Kidney (tissue), 14 donors: ENCODE results near the gene SCAPER. TPM values are rescaled to one million over a fixed set of nuclear protein-coding genes. Genes with fewer than 3 reads are reported as not detected.
A peak's percentile ranks its signal among the peaks of the same experiment; 100 is the strongest.

Experiments used
- DNase-seq, 5 donors: peaks; one replicate each; pipeline ENCODE4 v3.0.0-alpha.2; 2013 to 2020
- FAIRE-seq: peaks from 2 replicates; lab custom pipeline; 2012; peaks lifted over from hg19 to GRCh38; lab: Jason Lieb, UNC
- H3K27ac ChIP-seq, 2 donors: one replicate each; pipeline ENCODE4 v1.7.0; 2013; ENCODE audit warnings: low read depth in 2 of 2, low read length in 2 of 2, inconsistent platforms in 1 of 2
- H3K27me3 ChIP-seq: one replicate; pipeline ENCODE4 v1.7.1; 2013; ENCODE audit warnings: low read length, inconsistent platforms; ENCODE audit not compliant: control insufficient read depth, insufficient read depth
- H3K36me3 ChIP-seq, 3 donors: one replicate each; pipeline versions ENCODE4 v1.7.0 to v1.7.1; 2013; ENCODE audit warnings: low read length in 3 of 3, control low read depth in 1 of 3, inconsistent platforms in 1 of 3; ENCODE audit not compliant: insufficient read depth in 3 of 3, control insufficient read depth in 2 of 3
- H3K4me1 ChIP-seq, 3 donors: one replicate each; pipeline versions ENCODE4 v1.7.0 to v1.7.1; 2013; ENCODE audit warnings: low read length in 3 of 3, inconsistent platforms in 1 of 3, low read depth in 1 of 3; ENCODE audit not compliant: control insufficient read depth in 2 of 3, insufficient read depth in 2 of 3
- H3K4me3 ChIP-seq, 3 donors: one replicate each; pipeline versions ENCODE4 v1.7.0 to v1.8.1; 2013; ENCODE audit warnings: low read length in 3 of 3, control low read depth in 1 of 3, inconsistent platforms in 1 of 3
- H3K9ac ChIP-seq, 3 donors: one replicate each; pipeline versions ENCODE4 v1.7.0 to v1.7.1; 2013; ENCODE audit warnings: low read length in 3 of 3, control low read depth in 1 of 3, inconsistent platforms in 1 of 3
- H3K9me3 ChIP-seq, 3 donors: one replicate each; pipeline versions ENCODE4 v1.7.0 to v1.7.1; 2013; ENCODE audit warnings: low read length in 3 of 3, control low read depth in 1 of 3, inconsistent platforms in 1 of 3; ENCODE audit not compliant: control insufficient read depth in 2 of 3, insufficient read depth in 1 of 3
- CTCF ChIP-seq: IDR thresholded peaks from 3 replicates; pipeline ENCODE4 v1.5.1; 2012; ENCODE audit warnings: mild to moderate bottlenecking, moderate library complexity, borderline replicate concordance; ENCODE audit not compliant: insufficient read depth; ENCODE audit errors: extremely low read depth
- intact Hi-C: fragments of 100-400 bp; cut with DNase I; formaldehyde crosslinking; loops from one replicate; pipeline ENCODE4 v1.11.1; 2022
- polyA plus RNA-seq: library from polyadenylated mRNA; stranded (reverse); fragments of 350-450 nt; fragmentation: Illumina TruSeq; extraction: RNeasy Lipid Tissue Mini Kit (QIAGEN cat#74804); gene quantifications from one replicate; pipeline ENCODE4 v1.2.3, GENCODE V29; 2014; ENCODE audit warnings: low read depth, low replicate concordance; ENCODE audit not compliant: insufficient read depth
- total RNA-seq: library from RNA; stranded (reverse); fragmentation: NEBNext Ultra II Directional; extraction: Animal tissue kit (Norgen Biotek cat#: 25700); gene quantifications from one replicate; pipeline ENCODE4 v1.2.1, GENCODE V29; 2021
- donor health status: control.
- donor health status: control.
- donor health status: control.
- donor health status: control.
- donor health status: control.
- donor health status: DM: yes; HTN: yes; CAD: no.
- donor health status: Normal renal cell carcinoma (clear cell type).

The SCAPER gene
- total and polyA plus RNA-seq, 2 donors from 2014 or later: 11.6 to 39.4 TPM

GRCh38 chr15:76575274-76575673 is 329.9 kb downstream of the SCAPER start:
- FAIRE-seq (no peak), DNase-seq (no peak)
- intact Hi-C loops: no loop called here
- Histone ChIP-seq H3K9ac (no peak overlapping the region), H3K4me1 (peaks cover 0 to 8% (median 3%) of the 10 kb centered on the region in 3 donors), H3K36me3 (no peaks in the 10 kb centered on the region), H3K27ac (no peak overlapping the region), H3K27me3 (no peaks in the 10 kb centered on the region), H3K9me3 (no peaks in the 10 kb centered on the region), H3K4me3 (no peak overlapping the region)
- no peak for TF ChIP-seq CTCF

- H3K27me3 ChIP-seq: no peaks in the 10 kb centered on the region
- no peak overlapping the region for H3K27ac ChIP-seq
- intact Hi-C loops: no loop called here
- H3K36me3 ChIP-seq: no peaks in the 10 kb centered on the region
- no peak for DNase-seq
- TF ChIP-seq CTCF: no peak
- peaks cover 0 to 8% (median 3%) of the 10 kb centered on the region in 3 donors for H3K4me1 ChIP-seq
- no peak for FAIRE-seq
- no peaks in the 10 kb centered on the region for H3K9me3 ChIP-seq
- no peak overlapping the region for H3K4me3 ChIP-seq
- no peak overlapping the region for H3K9ac ChIP-seq
Measured at GRCh38 chr15:76572983-76573314, 332.2 kb downstream of the SCAPER start.

- H3K9me3 ChIP-seq: peaks cover 0 to 4% (median 0%) of the 10 kb centered on the region in 3 donors
- TF ChIP-seq CTCF: no peak
- no peak overlapping the region for H3K27ac ChIP-seq
- no peaks in the 10 kb centered on the region for H3K27me3 ChIP-seq
- H3K9ac ChIP-seq: no peak overlapping the region
- DNase-seq: peak in 1 of 5 donors; percentile 12
- no peak overlapping the region for H3K4me3 ChIP-seq
- intact Hi-C loops: no loop called here
- no peaks in the 10 kb centered on the region for H3K36me3 ChIP-seq
- H3K4me1 ChIP-seq: no peaks in the 10 kb centered on the region
- FAIRE-seq: no peak
Measured at GRCh38 chr15:76566276-76566675, 338.9 kb downstream of the SCAPER start.

GRCh38 chr15:76565366-76565765 is 339.8 kb downstream of the SCAPER start:
- no peak for DNase-seq
- H3K4me3 ChIP-seq: no peak overlapping the region
- intact Hi-C loops: no loop called here
- H3K4me1 ChIP-seq: no peaks in the 10 kb centered on the region
- no peaks in the 10 kb centered on the region for H3K27me3 ChIP-seq
- no peak overlapping the region for H3K9ac ChIP-seq
- no peaks in the 10 kb centered on the region for H3K36me3 ChIP-seq
- no peak for TF ChIP-seq CTCF
- no peak overlapping the region for H3K27ac ChIP-seq
- FAIRE-seq: no peak
- H3K9me3 ChIP-seq: peaks cover 0 to 4% (median 0%) of the 10 kb centered on the region in 3 donors
